A549 (cell line): ENCODE results near the gene SH3TC2. TPM values are rescaled to one million over a fixed set of nuclear protein-coding genes. Genes with fewer than 3 reads are reported as not detected.

ENCODE experiments used
- ATAC-seq, 2 experiments: fragments of 200-7000 bp in 1 of 2; fragments of >200 bp in 1 of 2; cut with Nextera tagmentation in 1 of 2; cut with Tn5 transposase in 1 of 2; 3 replicates each; pipeline versions ENCODE4 v1.8.0 to v1.9.1; 2018 to 2020; ENCODE audit warnings: mild to moderate bottlenecking in 1 of 2, moderate library complexity in 1 of 2
- CTCF ChIA-PET: fragments of 300-600 bp; sonication (Branson Sonifier 250); formaldehyde crosslinking; extraction: SDS; loops from one replicate; lab custom pipeline; 2021; ENCODE audit warnings: antibody characterized with exemption, inconsistent platforms; lab: Yijun Ruan, JAX
- POLR2A ChIA-PET: fragments of 350-600 bp; formaldehyde crosslinking; extraction: SDS; loops from one replicate; lab custom pipeline; 2021; ENCODE audit warnings: antibody characterized with exemption, inconsistent platforms; lab: Yijun Ruan, JAX
- DNase-seq, 2 experiments: peaks; one replicate each; pipeline versions ENCODE4 v3.0.0 to v3.0.0-alpha.2; 2011 to 2016; ENCODE audit warnings: low read depth in 1 of 2, low spot score in 1 of 2
- FAIRE-seq: peaks from 2 replicates; lab custom pipeline; 2011; peaks lifted over from hg19 to GRCh38; lab: Jason Lieb, UNC
- H3K27ac ChIP-seq, 2 experiments: fragments of >200 bp; sonication (Bioruptor Twin); formaldehyde crosslinking; 3 replicates each; pipeline ENCODE4 v1.5.1; 2016 to 2017
- H3K4me1 ChIP-seq: fragments of >200 bp; sonication (Bioruptor Twin); formaldehyde crosslinking; 3 replicates; pipeline ENCODE4 v1.6.1; 2016
- H3K4me2 ChIP-seq: fragments of >200 bp; sonication (Bioruptor Twin); formaldehyde crosslinking; 3 replicates; pipeline ENCODE4 v1.6.1; 2016
- H3K4me3 ChIP-seq: fragments of >200 bp; sonication (Bioruptor Twin); formaldehyde crosslinking; 3 replicates; pipeline ENCODE4 v1.5.1; 2016
- H3K9me3 ChIP-seq: fragments of >200 bp; sonication (Bioruptor Twin); formaldehyde crosslinking; 3 replicates; pipeline ENCODE4 v1.6.1; 2016
- BCL3 ChIP-seq: fragments of >200 bp; sonication (Bioruptor Twin); formaldehyde crosslinking; IDR thresholded peaks from 3 replicates; pipeline ENCODE4 v1.6.1; 2016
- BHLHE40 ChIP-seq: IDR thresholded peaks from 2 replicates; pipeline ENCODE4 v1.6.1; 2012; ENCODE audit warnings: low read depth, low read length, inconsistent platforms
- CBX8 ChIP-seq: fragments of 200-600 bp; sonication (generic); IDR thresholded peaks from 2 replicates; pipeline ENCODE4 v1.6.1; 2016
- CEBPB ChIP-seq, 2 experiments: fragments of >200 bp in 1 of 2; sonication (Bioruptor Twin) in 1 of 2; formaldehyde crosslinking in 1 of 2; IDR thresholded peaks; 2 replicates each; pipeline ENCODE4 v1.6.1; 2012 to 2016
- CHD4 ChIP-seq: fragments of 200-600 bp; sonication (generic); IDR thresholded peaks from 2 replicates; pipeline ENCODE4 v1.6.1; 2016; ENCODE audit warnings: antibody characterized with exemption, mild to moderate bottlenecking, borderline replicate concordance
- EHF ChIP-seq: fragments of 250-450 bp; sonication (Bioruptor Pico); IDR thresholded peaks from 2 replicates; pipeline ENCODE4 v1.5.0; 2020; ENCODE audit warnings: mild to moderate bottlenecking
- EP300 ChIP-seq, 2 experiments: fragments of >200 bp; sonication (Bioruptor Twin); formaldehyde crosslinking; IDR thresholded peaks; 2 replicates in 1 of 2; 3 replicates in 1 of 2; pipeline ENCODE4 v1.6.1; 2016 to 2017
- FOSL2 ChIP-seq, 2 experiments: fragments of 450-650 bp in 1 of 2; fragments of >200 bp in 1 of 2; sonication (Bioruptor Twin) in 1 of 2; formaldehyde crosslinking; IDR thresholded peaks; 2 replicates each; pipeline versions ENCODE4 v1.5.0 to v1.6.1; 2016 to 2020; ENCODE audit warnings: mild to moderate bottlenecking in 1 of 2, moderate library complexity in 1 of 2
- FOXS1 ChIP-seq: fragments of 250-450 bp; sonication (Bioruptor Pico); IDR thresholded peaks from 2 replicates; pipeline ENCODE4 v1.5.0; 2020; ENCODE audit warnings: mild to moderate bottlenecking, moderate library complexity
- HDAC2 ChIP-seq: fragments of 200-600 bp; sonication (generic); IDR thresholded peaks from 2 replicates; pipeline ENCODE4 v1.6.1; 2016
- HES2 ChIP-seq: fragments of >200 bp; sonication (Bioruptor Twin); formaldehyde crosslinking; IDR thresholded peaks from 2 replicates; pipeline ENCODE4 v1.6.1; 2016
- HEYL ChIP-seq: fragments of 250-450 bp; sonication (Bioruptor Pico); IDR thresholded peaks from 2 replicates; pipeline ENCODE4 v1.8.0; 2021; ENCODE audit warnings: mild to moderate bottlenecking, moderate library complexity
- HOXB13 ChIP-seq: fragments of 250-450 bp; sonication (Bioruptor Pico); IDR thresholded peaks from 2 replicates; pipeline ENCODE4 v1.5.0; 2020; ENCODE audit warnings: low read depth, mild to moderate bottlenecking, moderate library complexity
- JUNB ChIP-seq: fragments of >200 bp; sonication (Bioruptor Twin); formaldehyde crosslinking; IDR thresholded peaks from 2 replicates; pipeline ENCODE4 v1.6.1; 2016
- MYC ChIP-seq: IDR thresholded peaks from 2 replicates; pipeline ENCODE4 v1.6.1; 2012; ENCODE audit warnings: mild to moderate bottlenecking, inconsistent platforms, low read length, improper control_type of control experiment, borderline replicate concordance
- NFE2L2 ChIP-seq: fragments of 150-350 bp; conservative IDR thresholded peaks from 2 replicates; pipeline ENCODE4 v1.6.1; 2014; ENCODE audit warnings: low read length
- NR3C1 ChIP-seq: fragments of >200 bp; sonication (Bioruptor Twin); formaldehyde crosslinking; IDR thresholded peaks from 3 replicates; pipeline ENCODE4 v1.6.1; 2017
- POLR2AphosphoS2 ChIP-seq: conservative IDR thresholded peaks from 2 replicates; pipeline ENCODE4 v1.6.1; 2012; ENCODE audit warnings: low read length, improper control_type of control experiment, inconsistent platforms
- RAD21 ChIP-seq, 2 experiments: fragments of >200 bp in 1 of 2; sonication (Bioruptor Twin) in 1 of 2; formaldehyde crosslinking in 1 of 2; IDR thresholded peaks in 1 of 2; conservative IDR thresholded peaks in 1 of 2; 2 replicates in 1 of 2; 3 replicates in 1 of 2; pipeline ENCODE4 v1.6.1; 2012 to 2018; ENCODE audit warnings: inconsistent platforms in 1 of 2
- RFX5 ChIP-seq: fragments of 450-650 bp; IDR thresholded peaks from 2 replicates; pipeline ENCODE4 v1.7.1; 2014; ENCODE audit warnings: antibody characterized with exemption, mild to moderate bottlenecking, moderate library complexity
- RNF2 ChIP-seq: fragments of 200-600 bp; sonication (generic); IDR thresholded peaks from 2 replicates; pipeline ENCODE4 v1.6.1; 2016; ENCODE audit warnings: low read depth, mild to moderate bottlenecking, antibody characterized with exemption, moderate library complexity, borderline replicate concordance
- SMC3 ChIP-seq: fragments of >200 bp; sonication (Bioruptor Twin); formaldehyde crosslinking; IDR thresholded peaks from 3 replicates; pipeline ENCODE4 v1.6.1; 2018; ENCODE audit warnings: inconsistent platforms
- ZC3H11A ChIP-seq: fragments of 450-650 bp; IDR thresholded peaks from 2 replicates; pipeline ENCODE4 v1.6.1; 2014; ENCODE audit warnings: antibody characterized with exemption, mild to moderate bottlenecking
- ZNF302 ChIP-seq: fragments of 250-450 bp; sonication (Bioruptor Pico); IDR thresholded peaks from 2 replicates; pipeline ENCODE4 v1.9.0; 2021; ENCODE audit warnings: inconsistent platforms, mild to moderate bottlenecking, moderate library complexity
- WGBS: methylation state at CpG from one replicate; pipeline ENCODE4 v1.1.6; 2017; ENCODE audit errors: missing lambda C conversion rate; 5-methylcytosine and 5-hydroxymethylcytosine counted together
- polyA plus RNA-seq, 4 experiments: library from polyadenylated mRNA; depleted of rRNA in 3 of 4; stranded (reverse); fragments of >200 nt; fragmentation: RNase III in 1 of 4; extraction: RNeasy Plus Mini Kit Qiagen cat#74134 plus additional on column Dnase treatment in 1 of 4; gene quantifications; 2 replicates in 3 of 4; 3 replicates in 1 of 4; pipeline ENCODE4 v1.2.3, GENCODE V29; 2011 to 2017
- TF ChIP-seq, protein P1 (sequence below): fragments of 450-650 bp; IDR thresholded peaks from 2 replicates; pipeline ENCODE4 v1.6.1; 2014; ENCODE audit warnings: antibody characterized with exemption
- TF ChIP-seq, protein P2 (sequence below): IDR thresholded peaks from 2 replicates; pipeline ENCODE4 v1.6.1; 2012

The SH3TC2 gene
- polyA plus RNA-seq, 2 of the 4 experiments (the other 2 are of a cell fraction): 0.06 to 0.34 TPM

- Histone ChIP-seq H3K27ac (no peak overlapping the region), H3K4me1 (no peaks in the 10 kb centered on the region), H3K9me3 (no peaks in the 10 kb centered on the region), H3K4me2 (no peak overlapping the region), H3K4me3 (no peak overlapping the region)
- ChIA-PET POLR2A (no interaction called here), CTCF (interaction anchor here (1.0 to 16.9 kb wide), 6 partner anchors 8 to 294 kb away, joined by 3 to 432 read pairs (median 6); no protein-coding TSS in a partner anchor)
- no peak for FAIRE-seq
- 41% methylated on average over 3 of the region's 3 CpGs for WGBS
- ATAC-seq: no peak
- TF ChIP-seq ZNF302 (CRISPR knock-in tag): no peak
- no peak for TF ChIP-seq HES2
- TF ChIP-seq EP300 (IDR thresholded peaks at IDR 0.05): no peak
- no peak for DNase-seq
Measured at GRCh38 chr5:149030838-149031397, 31.9 kb downstream of the SH3TC2 start.

DNA sequence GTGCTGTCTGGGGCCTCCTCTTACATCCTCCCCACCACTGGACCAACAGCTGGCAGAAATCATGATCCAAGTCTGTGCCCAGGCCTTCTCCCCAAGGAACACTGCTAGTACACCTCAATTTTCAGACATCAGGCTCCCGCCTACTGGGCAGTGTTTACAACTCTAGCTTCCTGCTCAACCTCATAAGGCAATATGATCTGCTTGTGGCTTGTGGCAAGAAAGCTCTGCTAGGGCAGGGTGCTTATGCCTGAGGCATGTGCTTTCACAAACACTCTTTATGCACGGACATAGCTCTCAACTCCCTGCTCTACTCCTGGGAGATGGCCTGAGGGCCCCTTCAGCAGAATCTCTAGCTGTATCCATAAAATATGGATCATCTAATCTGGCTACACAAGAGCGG is 32.5 kb downstream of the SH3TC2 start:
- POLR2A ChIA-PET: no interaction called here
- H3K4me2 ChIP-seq: no peak overlapping the region
- no peak for FAIRE-seq
- H3K27ac ChIP-seq: no peak overlapping the region
- TF ChIP-seq RFX5: no peak
- TF ChIP-seq, protein P1, sequence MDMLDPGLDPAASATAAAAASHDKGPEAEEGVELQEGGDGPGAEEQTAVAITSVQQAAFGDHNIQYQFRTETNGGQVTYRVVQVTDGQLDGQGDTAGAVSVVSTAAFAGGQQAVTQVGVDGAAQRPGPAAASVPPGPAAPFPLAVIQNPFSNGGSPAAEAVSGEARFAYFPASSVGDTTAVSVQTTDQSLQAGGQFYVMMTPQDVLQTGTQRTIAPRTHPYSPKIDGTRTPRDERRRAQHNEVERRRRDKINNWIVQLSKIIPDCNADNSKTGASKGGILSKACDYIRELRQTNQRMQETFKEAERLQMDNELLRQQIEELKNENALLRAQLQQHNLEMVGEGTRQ: no peak
- TF ChIP-seq BCL3: no peak
- TF ChIP-seq MYC: no peak
- no peak for TF ChIP-seq CEBPB (IDR thresholded peaks at IDR 0.05)
- TF ChIP-seq NR3C1: no peak
- no peak for TF ChIP-seq HDAC2
- TF ChIP-seq CHD4: no peak
- TF ChIP-seq NFE2L2: no peak
- TF ChIP-seq, all 56 proteins: peak for 0
- WGBS: 58% methylated on average over 3 of the region's 3 CpGs
- no peak for ATAC-seq
- CTCF ChIA-PET: interaction anchor here (1.0 to 16.9 kb wide), 6 partner anchors 8 to 293 kb away, joined by 3 to 432 read pairs (median 6); no protein-coding TSS in a partner anchor
- Histone ChIP-seq H3K9me3 (no peaks in the 10 kb centered on the region), H3K4me1 (no peaks in the 10 kb centered on the region), H3K4me3 (no peak overlapping the region)
- DNase-seq: no peak

DNA sequence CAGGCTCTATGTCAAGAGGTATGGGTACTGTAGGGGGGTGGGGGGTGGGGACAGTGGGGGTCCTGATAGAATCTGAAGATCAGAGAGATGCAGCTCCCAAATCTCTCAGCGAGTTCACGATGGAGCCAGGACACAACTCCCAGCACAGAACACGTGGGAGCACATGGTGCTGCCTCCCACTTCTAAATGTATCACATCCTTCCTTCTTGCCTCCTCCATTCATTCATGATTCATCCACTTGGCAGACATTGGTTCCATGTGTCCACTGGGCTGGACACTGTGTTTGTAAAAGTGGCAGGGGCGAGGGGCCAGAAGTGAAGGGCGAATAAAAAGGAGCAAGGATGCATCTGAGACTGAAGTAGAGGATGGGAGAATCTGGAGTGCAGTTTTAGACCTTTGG is 33.9 kb downstream of the SH3TC2 start:
- no peak for FAIRE-seq
- no peak for ATAC-seq
- TF ChIP-seq EHF (CRISPR knock-in tag): no peak
- no peak for TF ChIP-seq RNF2
- TF ChIP-seq CBX8: no peak
- TF ChIP-seq BHLHE40: no peak
- TF ChIP-seq SMC3: no peak
- no peak for TF ChIP-seq CEBPB (IDR thresholded peaks at IDR 0.05)
- TF ChIP-seq FOSL2 (IDR thresholded peaks at IDR 0.05): no peak
- TF ChIP-seq FOSL2 (CRISPR knock-in tag; IDR thresholded peaks at IDR 0.05): no peak
- TF ChIP-seq, all 56 proteins: peak for 0
- ChIA-PET POLR2A (no interaction called here), CTCF (interaction anchor here (1.7 to 16.9 kb wide), 3 partner anchors 10 to 292 kb away, joined by 6 to 432 read pairs (median 12); no protein-coding TSS in a partner anchor)
- no peak overlapping the region for H3K4me2 ChIP-seq
- H3K4me1 ChIP-seq: no peaks in the 10 kb centered on the region
- H3K4me3 ChIP-seq: no peak overlapping the region
- H3K27ac ChIP-seq: no peak overlapping the region
- WGBS: 47% methylated on average over 5 of the region's 5 CpGs
- no peak for DNase-seq
- no peaks in the 10 kb centered on the region for H3K9me3 ChIP-seq

DNA sequence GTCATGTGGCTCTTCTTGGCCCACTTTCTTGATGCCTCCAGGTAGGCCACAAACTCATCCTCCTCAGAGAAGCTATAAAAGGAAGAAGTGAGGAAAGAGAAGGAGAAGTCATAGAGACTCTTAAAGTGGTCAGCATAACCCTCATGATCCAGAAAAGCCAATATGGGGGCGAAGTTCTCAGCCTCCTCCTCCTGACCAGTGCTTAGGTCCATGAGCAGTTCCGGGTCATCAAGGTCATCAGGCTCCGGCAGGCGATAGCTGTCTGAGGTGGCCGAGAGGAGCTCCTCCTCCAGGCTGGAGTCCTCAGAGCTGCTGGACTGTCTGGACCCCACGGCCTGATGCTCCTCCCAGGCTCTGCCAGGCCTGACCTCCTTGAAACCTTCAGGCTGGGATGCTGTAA is 34.7 kb downstream of the SH3TC2 start:
- ATAC-seq: no peak
- no peak for DNase-seq
- ChIA-PET POLR2A (no interaction called here), CTCF (interaction anchor here (0.9 to 16.9 kb wide), 4 partner anchors 30 to 291 kb away, joined by 3 to 432 read pairs (median 3); no protein-coding TSS in a partner anchor)
- no peak for FAIRE-seq
- Histone ChIP-seq H3K4me3 (no peak overlapping the region), H3K4me2 (no peak overlapping the region), H3K27ac (no peak overlapping the region), H3K9me3 (no peaks in the 10 kb centered on the region), H3K4me1 (no peaks in the 10 kb centered on the region)
- WGBS: 56% methylated on average over 6 of the region's 6 CpGs
- TF ChIP-seq FOXS1 (CRISPR knock-in tag): no peak
- no peak for TF ChIP-seq HEYL (CRISPR knock-in tag)
- no peak for TF ChIP-seq SMC3
- no peak for TF ChIP-seq BHLHE40
- TF ChIP-seq HOXB13 (CRISPR knock-in tag): no peak
- no peak for TF ChIP-seq JUNB
- TF ChIP-seq ZC3H11A: no peak
- no peak for TF ChIP-seq CBX8
- TF ChIP-seq POLR2AphosphoS2: no peak
- TF ChIP-seq, protein P1: no peak
- TF ChIP-seq, protein P2, sequence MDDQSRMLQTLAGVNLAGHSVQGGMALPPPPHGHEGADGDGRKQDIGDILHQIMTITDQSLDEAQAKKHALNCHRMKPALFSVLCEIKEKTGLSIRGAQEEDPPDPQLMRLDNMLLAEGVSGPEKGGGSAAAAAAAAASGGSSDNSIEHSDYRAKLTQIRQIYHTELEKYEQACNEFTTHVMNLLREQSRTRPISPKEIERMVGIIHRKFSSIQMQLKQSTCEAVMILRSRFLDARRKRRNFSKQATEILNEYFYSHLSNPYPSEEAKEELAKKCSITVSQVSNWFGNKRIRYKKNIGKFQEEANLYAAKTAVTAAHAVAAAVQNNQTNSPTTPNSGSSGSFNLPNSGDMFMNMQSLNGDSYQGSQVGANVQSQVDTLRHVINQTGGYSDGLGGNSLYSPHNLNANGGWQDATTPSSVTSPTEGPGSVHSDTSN: no peak
- no peak for TF ChIP-seq RNF2
- no peak for TF ChIP-seq RAD21 (conservative IDR thresholded peaks at IDR 0.05 in 1 of 2, IDR thresholded peaks at IDR 0.05 in 1 of 2)
